B cell (primary cell): Measurements from ENCODE around the gene EIF2D. TPM values are rescaled to one million over a fixed set of nuclear protein-coding genes. Genes with fewer than 3 reads are reported as not detected.
A peak's percentile ranks its signal among the peaks of the same experiment; 100 is the strongest.

ENCODE experiments used
- ATAC-seq: fragments of 200-7000 bp; cut with Tn5 transposase; one replicate; pipeline ENCODE4 v1.10.0; 2021; ENCODE audit warnings: low read depth, mild to moderate bottlenecking, moderate number of reproducible peaks, moderate library complexity
- CTCF ChIA-PET: fragments of 350-600 bp; sonication (Branson Sonifier 250); formaldehyde crosslinking; loops from one replicate; lab custom pipeline; 2021; ENCODE audit warnings: antibody characterized with exemption, inconsistent platforms; lab: Charles Lee
- POLR2A ChIA-PET: fragments of 350-600 bp; sonication (Branson Sonifier 250); formaldehyde crosslinking; loops from one replicate; lab custom pipeline; 2021; ENCODE audit warnings: antibody characterized with exemption; lab: Charles Lee
- DNase-seq: peaks from one replicate; pipeline ENCODE4 v3.0.0; 2013
- H2AFZ ChIP-seq: 2 replicates; pipeline ENCODE4 v1.6.1; 2012; ENCODE audit warnings: mild to moderate bottlenecking, low read depth, low read length; ENCODE audit not compliant: insufficient read depth, poor library complexity, severe bottlenecking
- H3K27ac ChIP-seq, 2 donors: 1 replicate in 1 of 2; 2 replicates in 1 of 2; pipeline ENCODE4 v1.5.1; 2012 to 2013; ENCODE audit warnings: low read length in 2 of 2, mild to moderate bottlenecking in 2 of 2, moderate library complexity in 1 of 2
- H3K27me3 ChIP-seq, 4 experiments: fragments of 200-600 bp in 1 of 4; sonication (generic) in 1 of 4; replicated peaks in 1 of 4; 1 replicate in 2 of 4; 2 replicates in 2 of 4; pipeline versions ENCODE4 v1.6.1 to v1.7.0; 2013 to 2016; ENCODE audit warnings: low read length in 3 of 4, mild to moderate bottlenecking in 2 of 4, mixed read lengths in 1 of 4, moderate library complexity in 1 of 4; ENCODE audit not compliant: insufficient read depth in 4 of 4, control insufficient read depth in 3 of 4; ENCODE audit errors: control extremely low read depth in 1 of 4
- H3K36me3 ChIP-seq, 2 experiments: replicated peaks in 1 of 2; 1 replicate in 1 of 2; 2 replicates in 1 of 2; pipeline versions ENCODE4 v1.6.1 to v1.7.1; 2013; ENCODE audit warnings: low read length in 1 of 2; ENCODE audit not compliant: insufficient read depth in 2 of 2, control insufficient read depth in 1 of 2; ENCODE audit errors: control extremely low read depth in 1 of 2, extremely low read depth in 1 of 2
- H3K4me1 ChIP-seq, 2 donors: fragments of 200-600 bp in 1 of 2; sonication (generic) in 1 of 2; 1 replicate in 1 of 2; 2 replicates in 1 of 2; pipeline versions ENCODE4 v1.5.1 to v1.6.1; 2013 to 2017; ENCODE audit warnings: low read length in 2 of 2; ENCODE audit not compliant: control insufficient read depth in 2 of 2, insufficient read depth in 2 of 2
- H3K4me2 ChIP-seq: replicated peaks from 2 replicates; pipeline ENCODE3; 2012; ENCODE audit warnings: mild to moderate bottlenecking, low read depth, low read length; ENCODE audit not compliant: poor library complexity, severe bottlenecking
- H3K4me3 ChIP-seq, 5 experiments: fragments of 200-600 bp in 1 of 5; sonication (generic) in 1 of 5; 1 replicate in 3 of 5; 2 replicates in 2 of 5; pipeline versions ENCODE4 v1.5.1 to v1.7.0; 2011 to 2016; ENCODE audit warnings: low read length in 4 of 5, mild to moderate bottlenecking in 4 of 5, low read depth in 2 of 5, control low read depth in 1 of 5, moderate library complexity in 1 of 5; ENCODE audit not compliant: insufficient read depth in 1 of 5; ENCODE audit errors: control extremely low read depth in 1 of 5, extremely low read depth in 1 of 5
- H3K79me2 ChIP-seq: fragments of 200-600 bp; sonication (generic); one replicate; pipeline ENCODE4 v1.6.0; 2016; ENCODE audit warnings: low read length; ENCODE audit not compliant: control insufficient read depth, insufficient read depth
- H3K9ac ChIP-seq: fragments of 200-600 bp; sonication (generic); 2 replicates; pipeline ENCODE4 v1.6.1; 2017; ENCODE audit warnings: mild to moderate bottlenecking, low read length, moderate library complexity
- H3K9me3 ChIP-seq, 3 donors: one replicate each; pipeline versions ENCODE4 v1.6.1 to v1.7.1; 2013; ENCODE audit warnings: low read length in 2 of 3; ENCODE audit not compliant: control insufficient read depth in 2 of 3, insufficient read depth in 1 of 3; ENCODE audit errors: control extremely low read depth in 1 of 3
- H4K20me1 ChIP-seq: 2 replicates; pipeline ENCODE4 v1.6.0; 2012; ENCODE audit warnings: mild to moderate bottlenecking, low read length; ENCODE audit not compliant: insufficient read depth, control insufficient read depth, poor library complexity, severe bottlenecking
- H3K27ac Mint-ChIP-seq: one replicate; pipeline ENCODE4 v1.8.0; 2021; ENCODE audit warnings: mixed read lengths
- H3K27me3 Mint-ChIP-seq: one replicate; pipeline ENCODE4 v1.8.0; 2021; ENCODE audit warnings: mixed read lengths
- H3K4me1 Mint-ChIP-seq: one replicate; pipeline ENCODE4 v1.8.0; 2021; ENCODE audit warnings: mixed read lengths
- H3K4me3 Mint-ChIP-seq: one replicate; pipeline ENCODE4 v1.8.0; 2021; ENCODE audit warnings: mixed read lengths
- H3K9me3 Mint-ChIP-seq: one replicate; pipeline ENCODE4 v1.8.0; 2022; ENCODE audit warnings: mixed read lengths; ENCODE audit not compliant: insufficient read depth
- EZH2 ChIP-seq: IDR thresholded peaks from 2 replicates; pipeline ENCODE4 v1.6.1; 2012; ENCODE audit warnings: borderline replicate concordance, low read depth, mild to moderate bottlenecking, moderate library complexity, low read length; ENCODE audit not compliant: insufficient read depth, poor library complexity, severe bottlenecking
- WGBS: methylation state at CpG from one replicate; pipeline ENCODE4 v1.1.5; 2013; ENCODE audit warnings: missing lambda C conversion rate; ENCODE audit not compliant: insufficient coverage; 5-methylcytosine and 5-hydroxymethylcytosine counted together
- intact Hi-C: fragments of 100-400 bp; cut with micrococcal nuclease; formaldehyde crosslinking; loops from one replicate; pipeline ENCODE4 v1.10.0; 2022
- polyA plus RNA-seq: library from polyadenylated mRNA; depleted of rRNA; stranded (reverse); fragments of >200 nt; gene quantifications from 2 replicates; pipeline ENCODE4 v1.2.3, GENCODE V29; 2012
- total RNA-seq, 2 donors: library from RNA; stranded (reverse); fragments of 120-200 nt in 1 of 2; gene quantifications; 1 replicate in 1 of 2; 2 replicates in 1 of 2; pipeline versions ENCODE4 v1.2.3 to v1.2.4, GENCODE V29; 2013 to 2022
- TF ChIP-seq, protein P1 (sequence below): fragments of 200-600 bp; IDR thresholded peaks from one replicate; pipeline ENCODE4 v1.8.0; 2022; ENCODE audit warnings: antibody characterized with exemption, mild to moderate bottlenecking

EIF2D gene
- total and polyA plus RNA-seq, 2 donors (not counting 1 experiment from before 2014, with no cell fraction given), result 62.2 to 64.9 TPM

DNA sequence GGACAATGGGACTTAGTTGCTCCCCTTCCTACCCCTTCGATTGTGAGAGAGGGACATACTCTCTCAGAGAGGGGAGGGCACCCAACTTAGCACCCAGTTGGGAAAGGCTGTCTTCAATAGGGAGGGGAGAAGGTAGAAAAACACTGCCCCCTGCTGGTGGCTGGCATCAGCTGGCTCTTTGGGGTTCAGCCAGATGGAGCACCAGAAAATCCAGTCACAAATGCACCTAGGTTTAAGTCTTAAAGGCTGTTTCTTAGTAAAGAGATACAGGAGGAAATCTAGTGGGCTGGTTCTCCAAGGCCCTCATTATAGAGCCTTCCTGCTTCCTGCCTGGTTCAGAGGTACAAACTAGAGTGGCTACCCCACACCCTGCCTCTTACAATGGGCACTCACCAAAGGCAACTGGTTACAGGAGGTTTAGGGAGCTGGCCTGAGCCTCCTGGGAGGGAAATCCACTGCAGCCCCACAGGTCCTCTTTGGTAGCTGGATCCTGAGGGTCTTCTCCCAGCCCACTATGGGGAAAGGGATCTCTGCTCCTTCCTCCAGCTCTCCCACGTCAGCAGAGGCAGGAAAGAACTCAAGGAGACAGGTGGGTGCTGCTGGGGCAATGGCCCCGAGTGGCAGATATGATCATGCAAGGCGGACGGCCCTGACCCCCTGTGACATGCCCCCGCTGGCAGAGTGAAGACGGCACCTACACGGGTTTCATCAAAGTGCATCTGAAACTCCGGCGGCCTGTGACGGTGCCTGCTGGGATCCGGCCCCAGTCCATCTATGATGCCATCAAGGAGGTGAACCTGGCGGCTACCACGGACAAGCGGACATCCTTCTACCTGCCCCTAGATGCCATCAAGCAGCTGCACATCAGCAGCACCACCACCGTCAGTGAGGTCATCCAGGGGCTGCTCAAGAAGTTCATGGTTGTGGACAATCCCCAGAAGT, 28.3 kb downstream of the EIF2D start:
- Histone ChIP-seq H2AFZ (no peak overlapping the region), H3K4me1 (peaks cover 46 to 50% of the 10 kb centered on the region in 2 donors), H3K27ac (peak overlapping the region in 1 of 2 donors; percentile 96), H4K20me1 (peaks cover 57% of the 10 kb centered on the region), H3K36me3 (peaks cover 12 to 73% of the 10 kb centered on the region in 2 experiments), H3K9me3 (no peaks in the 10 kb centered on the region), H3K27me3 (no peaks in the 10 kb centered on the region), H3K9ac (no peak overlapping the region), H3K4me2 (no peak overlapping the region), H3K79me2 (peaks cover 68% of the 10 kb centered on the region), H3K4me3 (no peak overlapping the region)
- Mint-ChIP-seq H3K4me3 (peak overlapping the region; percentile 70), H3K27me3 (no peaks in the 10 kb centered on the region), H3K27ac (peak overlapping the region; percentile 98), H3K9me3 (no peaks in the 10 kb centered on the region), H3K4me1 (peaks cover 49% of the 10 kb centered on the region)
- WGBS, result 93% methylated on average over 15 of the region's 16 CpGs
- peak; percentile 86 for DNase-seq
- intact Hi-C loops, result loop anchor here (1.0 kb wide), 3 partner anchors 39 to 105 kb away; no protein-coding TSS in a partner anchor
- ChIA-PET POLR2A (interaction anchor here (0.6 to 1.3 kb wide), 4 partner anchors 18 to 48 kb away, joined by 3 to 18 read pairs (median 4); no protein-coding TSS in a partner anchor), CTCF (interaction anchor here (0.9 to 15.1 kb wide), 24 partner anchors 8 to 122 kb away, joined by 3 to 1018 read pairs (median 6); partner anchors contain the start of genes EIF2D, IKBKE and RASSF5)
- no peak for TF ChIP-seq EZH2
- TF ChIP-seq, protein P1, sequence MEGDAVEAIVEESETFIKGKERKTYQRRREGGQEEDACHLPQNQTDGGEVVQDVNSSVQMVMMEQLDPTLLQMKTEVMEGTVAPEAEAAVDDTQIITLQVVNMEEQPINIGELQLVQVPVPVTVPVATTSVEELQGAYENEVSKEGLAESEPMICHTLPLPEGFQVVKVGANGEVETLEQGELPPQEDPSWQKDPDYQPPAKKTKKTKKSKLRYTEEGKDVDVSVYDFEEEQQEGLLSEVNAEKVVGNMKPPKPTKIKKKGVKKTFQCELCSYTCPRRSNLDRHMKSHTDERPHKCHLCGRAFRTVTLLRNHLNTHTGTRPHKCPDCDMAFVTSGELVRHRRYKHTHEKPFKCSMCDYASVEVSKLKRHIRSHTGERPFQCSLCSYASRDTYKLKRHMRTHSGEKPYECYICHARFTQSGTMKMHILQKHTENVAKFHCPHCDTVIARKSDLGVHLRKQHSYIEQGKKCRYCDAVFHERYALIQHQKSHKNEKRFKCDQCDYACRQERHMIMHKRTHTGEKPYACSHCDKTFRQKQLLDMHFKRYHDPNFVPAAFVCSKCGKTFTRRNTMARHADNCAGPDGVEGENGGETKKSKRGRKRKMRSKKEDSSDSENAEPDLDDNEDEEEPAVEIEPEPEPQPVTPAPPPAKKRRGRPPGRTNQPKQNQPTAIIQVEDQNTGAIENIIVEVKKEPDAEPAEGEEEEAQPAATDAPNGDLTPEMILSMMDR, result peak; percentile 94
- ATAC-seq, result no peak
